HepG2 (cell line): ENCODE data around the gene NINL. TPM values are rescaled to one million over a fixed set of nuclear protein-coding genes. Genes with fewer than 3 reads are reported as not detected.
A peak's percentile ranks its signal among the peaks of the same experiment; 100 is the strongest.

ENCODE experiments used
- FOSL1 ChIP-seq: sonication (generic); formaldehyde crosslinking; IDR thresholded peaks from 2 replicates; pipeline ENCODE4 v1.9.0; 2021; ENCODE audit warnings: missing genetic modification reagents, borderline replicate concordance
- FOXO4 ChIP-seq: sonication (generic); formaldehyde crosslinking; conservative IDR thresholded peaks from 2 replicates; pipeline ENCODE4 v1.8.1; 2023; ENCODE audit warnings: missing genetic modification reagents
- HNF4G ChIP-seq, 2 experiments: sonication (generic) in 1 of 2; formaldehyde crosslinking in 1 of 2; IDR thresholded peaks; 2 replicates each; pipeline versions ENCODE4 v1.4.0 to v1.6.1; 2011 to 2020; ENCODE audit warnings: borderline replicate concordance in 2 of 2, low read depth in 2 of 2, mild to moderate bottlenecking in 2 of 2, low read length in 1 of 2, missing genetic modification reagents in 1 of 2, moderate library complexity in 1 of 2
- HOMEZ ChIP-seq: IDR thresholded peaks from 2 replicates; pipeline ENCODE4 v1.6.1; 2016; ENCODE audit warnings: low read depth
- IRF2 ChIP-seq: IDR thresholded peaks from 2 replicates; pipeline ENCODE4 v1.6.1; 2018; ENCODE audit warnings: missing genetic modification reagents, missing compliant biosample characterization
- ISX ChIP-seq: sonication (generic); formaldehyde crosslinking; conservative IDR thresholded peaks from 2 replicates; pipeline ENCODE4 v1.5.0; 2020; ENCODE audit warnings: missing genetic modification reagents
- REXO4 ChIP-seq: sonication (generic); formaldehyde crosslinking; IDR thresholded peaks from 2 replicates; pipeline ENCODE4 v1.8.0; 2022; ENCODE audit warnings: missing genetic modification reagents, mild to moderate bottlenecking, borderline replicate concordance
- TP53 ChIP-seq: sonication (generic); formaldehyde crosslinking; conservative IDR thresholded peaks from 2 replicates; pipeline ENCODE4 v1.4.0; 2020; ENCODE audit warnings: missing genetic modification reagents
- ZBTB2 ChIP-seq: sonication (generic); formaldehyde crosslinking; IDR thresholded peaks from 2 replicates; pipeline ENCODE4 v1.8.0; 2022; ENCODE audit warnings: low read depth, missing genetic modification reagents
- ZBTB34 ChIP-seq: sonication (generic); formaldehyde crosslinking; IDR thresholded peaks from 2 replicates; pipeline ENCODE4 v1.8.0; 2022; ENCODE audit warnings: mild to moderate bottlenecking, missing genetic modification reagents
- ZFP36L1 ChIP-seq: sonication (generic); formaldehyde crosslinking; IDR thresholded peaks from 2 replicates; pipeline ENCODE4 v1.8.0; 2022; ENCODE audit warnings: mild to moderate bottlenecking, missing genetic modification reagents, moderate library complexity
- ZGPAT ChIP-seq: IDR thresholded peaks from 2 replicates; pipeline ENCODE4 v1.6.1; 2016; ENCODE audit warnings: mild to moderate bottlenecking
- ZNF12 ChIP-seq: sonication (generic); formaldehyde crosslinking; IDR thresholded peaks from 2 replicates; pipeline ENCODE4 v1.5.0; 2020; ENCODE audit warnings: missing genetic modification reagents
- ZNF460 ChIP-seq: sonication (generic); formaldehyde crosslinking; IDR thresholded peaks from 2 replicates; pipeline ENCODE4 v1.5.1; 2020; ENCODE audit warnings: missing genetic modification reagents, mild to moderate bottlenecking, borderline replicate concordance
- ZNF546 ChIP-seq: sonication (generic); formaldehyde crosslinking; conservative IDR thresholded peaks from 2 replicates; pipeline ENCODE4 v1.8.1; 2023; ENCODE audit warnings: mild to moderate bottlenecking, missing genetic modification reagents
- ZNF75D ChIP-seq: sonication (generic); formaldehyde crosslinking; IDR thresholded peaks from 2 replicates; pipeline ENCODE4 v1.8.1; 2023; ENCODE audit warnings: missing genetic modification reagents, mild to moderate bottlenecking, borderline replicate concordance
- ZNF781 ChIP-seq: sonication (generic); formaldehyde crosslinking; IDR thresholded peaks from 2 replicates; pipeline ENCODE4 v1.5.1; 2020; ENCODE audit warnings: borderline replicate concordance, mild to moderate bottlenecking, missing genetic modification reagents; ENCODE audit errors: not compliant biosample characterization
- ZUFSP ChIP-seq: sonication (generic); formaldehyde crosslinking; IDR thresholded peaks from 2 replicates; pipeline ENCODE4 v1.9.0; 2021; ENCODE audit warnings: missing genetic modification reagents, mild to moderate bottlenecking, borderline replicate concordance
- polyA plus RNA-seq, 8 experiments: library from polyadenylated mRNA; depleted of rRNA in 3 of 8; stranded (reverse) in 7 of 8; unstranded in 1 of 8; fragments of >200 nt; fragmentation: Illumina TruSeq in 4 of 8; extraction: Trizol in 4 of 8; gene quantifications; 2 replicates each; pipeline versions ENCODE4 v1.2.1 to v1.2.3, GENCODE V29; 2011 to 2016; ENCODE audit warnings: low read depth in 4 of 8, missing spikeins in 1 of 8, mixed read lengths in 1 of 8; ENCODE audit not compliant: insufficient read depth in 1 of 8
- total RNA-seq, 5 experiments: library from RNA; depleted of rRNA; stranded (reverse); fragments of >200 nt; fragmentation: Illumina TruSeq; extraction: Trizol; gene quantifications; 2 replicates each; pipeline ENCODE4 v1.2.3, GENCODE V29; 2016; ENCODE audit warnings: low read depth in 1 of 5

The NINL gene
- total and polyA plus RNA-seq, 2 of the 13 experiments (the other 11 are each of a cell fraction or from before 2014, with no cell fraction given) = 32.3 to 34.3 TPM

GRCh38 chr20:25538838-25539665 is 46.3 kb downstream of the NINL start (continued):
- TF ChIP-seq ZGPAT (CRISPR knock-in tag) (peak; percentile 90), ZFP36L1 (CRISPR knock-in tag) (peak; percentile 85), ZNF460 (CRISPR knock-in tag) (peak; percentile 44; the same call in 1 of the 2 replicates), ZNF781 (CRISPR knock-in tag) (no peak), HOMEZ (CRISPR knock-in tag) (peak; percentile 77; the same call in 1 of the 2 replicates), ZBTB2 (CRISPR knock-in tag) (no peak), FOXO4 (CRISPR knock-in tag) (0 out of 2 replicates have a peak, but pooled peaks have one; percentile 67), IRF2 (CRISPR knock-in tag) (peak; percentile 93), HNF4G (IDR thresholded peaks at IDR 0.05; ENCODE audit: borderline replicate concordance, low read depth, low read length) (peak; percentile 72), HNF4G (CRISPR knock-in tag; IDR thresholded peaks at IDR 0.05; ENCODE audit: borderline replicate concordance, low read depth) (peak; percentile 80; the same call in 1 of the 2 replicates), ZNF546 (CRISPR knock-in tag) (no peak; the same call in 1 of the 2 replicates), ZNF75D (CRISPR knock-in tag) (no peak), ZNF12 (CRISPR knock-in tag) (peak; percentile 94), ISX (CRISPR knock-in tag) (no peak), ZUFSP (CRISPR knock-in tag) (no peak), ZBTB34 (no peak; the same call in 1 of the 2 replicates), FOSL1 (CRISPR knock-in tag) (no peak), TP53 (CRISPR knock-in tag) (0 out of 2 replicates have a peak, but pooled peaks have one; percentile 56), REXO4 (CRISPR knock-in tag) (no peak)
